ENCODE results near the gene MAK.
"Not testable (repeated sequence)": the region's sequence is repeated elsewhere in the genome, so short reads cannot be mapped to it uniquely, and the experiment has no call there.

MAK gene

GRCh38 chr6:10722570-10722819, 115.8 kb downstream of the MAK start:
- DNase-seq, result no peak

GRCh38 chr6:10721850-10722569, 116.3 kb downstream of the MAK start:
- no peak for DNase-seq

GRCh38 chr6:10720960-10721849, 117.1 kb downstream of the MAK start:
- not testable (repeated sequence) for DNase-seq

GRCh38 chr6:10720265-10720959, 117.9 kb downstream of the MAK start:
- peak; percentile 35 to 48 for DNase-seq

GRCh38 chr6:10719964-10720264, 118.4 kb downstream of the MAK start:
- no peak for DNase-seq

GRCh38 chr6:10719296-10719963, 118.9 kb downstream of the MAK start:
- peak in 1 of 2 experiments; percentile 10 for DNase-seq

- no peak for DNase-seq
Observed at GRCh38 chr6:10713962-10714361, 124.4 kb downstream of the MAK start.
